HG02884 (cell line): ENCODE measurements around the gene ZNF804B.
"Not testable (repeated sequence)": the region's sequence is repeated elsewhere in the genome, so short reads cannot be mapped to it uniquely, and the experiment has no call there.

Experiments used
- ATAC-seq: cut with Tn5 transposase; IDR thresholded peaks from one replicate; pipeline ENCODE4 v1.9.1; 2021; ENCODE audit warnings: mild to moderate bottlenecking, moderate library complexity; ENCODE audit not compliant: unreplicated experiment

Gene ZNF804B

GRCh38 chr7:89073776-89074175 lies 314.3 kb downstream of the ZNF804B start:
- no peak for ATAC-seq

- no peak for ATAC-seq
These were observed 318.5 kb downstream of the ZNF804B start for GRCh38 chr7:89077992-89078391.

- no peak for ATAC-seq
These were observed 326.1 kb downstream of the ZNF804B start for GRCh38 chr7:89085580-89085979.

GRCh38 chr7:89091550-89091949 lies 332.1 kb downstream of the ZNF804B start:
- no peak for ATAC-seq

GRCh38 chr7:89094269-89094668 lies 334.8 kb downstream of the ZNF804B start:
- ATAC-seq = no peak

- no peak for ATAC-seq
These were observed 344.1 kb downstream of the ZNF804B start for GRCh38 chr7:89103564-89103963.

GRCh38 chr7:89104748-89105685 lies 345.5 kb downstream of the ZNF804B start:
- ATAC-seq = no peak

GRCh38 chr7:89123871-89124270 lies 364.4 kb downstream of the ZNF804B start:
- ATAC-seq = no peak

- ATAC-seq = no peak
These were observed 370.3 kb downstream of the ZNF804B start for GRCh38 chr7:89129600-89130375.

GRCh38 chr7:89133357-89133756 lies 373.9 kb downstream of the ZNF804B start:
- ATAC-seq = no peak

- no peak for ATAC-seq
These were observed 374.3 kb downstream of the ZNF804B start for GRCh38 chr7:89133819-89134218.

GRCh38 chr7:89145801-89146200 lies 386.3 kb downstream of the ZNF804B start:
- ATAC-seq = no peak

GRCh38 chr7:89160107-89160506 lies 400.6 kb downstream of the ZNF804B start:
- ATAC-seq = no peak

- ATAC-seq = no peak
These were observed 405.9 kb downstream of the ZNF804B start for GRCh38 chr7:89165421-89165820.

- ATAC-seq = no peak
These were observed 411.1 kb downstream of the ZNF804B start for GRCh38 chr7:89170628-89171027.

GRCh38 chr7:89182116-89182515 lies 422.6 kb downstream of the ZNF804B start:
- ATAC-seq = no peak

GRCh38 chr7:89183712-89184111 lies 424.2 kb downstream of the ZNF804B start:
- no peak for ATAC-seq

- no peak for ATAC-seq
These were observed 441.3 kb downstream of the ZNF804B start for GRCh38 chr7:89200758-89201157.

GRCh38 chr7:89223900-89224395 lies 464.4 kb downstream of the ZNF804B start:
- ATAC-seq = no peak

GRCh38 chr7:89228688-89229171 lies 469.2 kb downstream of the ZNF804B start:
- not testable (repeated sequence) for ATAC-seq

GRCh38 chr7:89238156-89238555 lies 478.7 kb downstream of the ZNF804B start:
- ATAC-seq = no peak
